ENCODE data around the gene ADAMTSL3.

ADAMTSL3 gene

GRCh38 chr15:83708328-83708727 is 54.4 kb downstream of the ADAMTSL3 start:
- no peak for TF ChIP-seq ZFX (IDR thresholded peaks at IDR 0.05)
- no peak for TF ChIP-seq CTCF (conservative IDR thresholded peaks at IDR 0.05)
- no peak overlapping the region for H3K27ac ChIP-seq

- H3K27ac ChIP-seq = no peak overlapping the region
- TF ChIP-seq ZFX (IDR thresholded peaks at IDR 0.05) (no peak), CTCF (conservative IDR thresholded peaks at IDR 0.05) (no peak)
Observed at GRCh38 chr15:83709241-83709640, 55.3 kb downstream of the ADAMTSL3 start.

- no peak for TF ChIP-seq CTCF (conservative IDR thresholded peaks at IDR 0.05)
- no peak for TF ChIP-seq ZFX (IDR thresholded peaks at IDR 0.05)
- no peak overlapping the region for H3K27ac ChIP-seq
Observed at GRCh38 chr15:83709811-83710210, 55.9 kb downstream of the ADAMTSL3 start.

GRCh38 chr15:83710452-83710851 is 56.5 kb downstream of the ADAMTSL3 start:
- TF ChIP-seq CTCF (conservative IDR thresholded peaks at IDR 0.05) = no peak
- no peak overlapping the region for H3K27ac ChIP-seq

- TF ChIP-seq CTCF (conservative IDR thresholded peaks at IDR 0.05) = no peak
- no peak for TF ChIP-seq ZFX (IDR thresholded peaks at IDR 0.05)
- no peak overlapping the region for H3K27ac ChIP-seq
Observed at GRCh38 chr15:83711236-83711635, 57.3 kb downstream of the ADAMTSL3 start.

GRCh38 chr15:83713242-83713641 is 59.3 kb downstream of the ADAMTSL3 start:
- no peak overlapping the region for H3K27ac ChIP-seq
- TF ChIP-seq CTCF (conservative IDR thresholded peaks at IDR 0.05) (no peak), ZFX (IDR thresholded peaks at IDR 0.05) (no peak)

GRCh38 chr15:83714939-83715628 is 61.2 kb downstream of the ADAMTSL3 start:
- H3K27ac ChIP-seq = no peak overlapping the region

More at GRCh38 chr15:83714939-83715628, 61.2 kb downstream of the ADAMTSL3 start:
- TF ChIP-seq CTCF (conservative IDR thresholded peaks at IDR 0.05) = no peak
- TF ChIP-seq ZFX (IDR thresholded peaks at IDR 0.05) = no peak

All from C4-2B (cell line).